Measurements from ENCODE around the gene IFNA21. TPM values are rescaled to one million over a fixed set of nuclear protein-coding genes. Genes with fewer than 3 reads are reported as not detected.
"Not testable (repeated sequence)": the region's sequence is repeated elsewhere in the genome, so short reads cannot be mapped to it uniquely, and the experiment has no call there.

The IFNA21 gene
- not detected in 2 replicates for total RNA-seq (2014; rRNA removed)
- polyA plus RNA-seq (2012), result not detected

- not testable (repeated sequence) for DNase-seq (ENCODE audit: low read depth)
Measured at GRCh38 chr9:21166560-21166959, at the start of gene IFNA21. Gene IFNA21, minus strand, starts transcription at chr9:21166660. Its CDS starts 48 bp downstream, at chr9:21166612.

GRCh38 chr9:21213411-21214326, 47.2 kb upstream of the IFNA21 start:
- DNase-seq (ENCODE audit: low read depth), result peak; percentile 19

GRCh38 chr9:21212160-21212559, 45.7 kb upstream of the IFNA21 start:
- DNase-seq (ENCODE audit: low read depth), result not testable (repeated sequence)

GRCh38 chr9:21210782-21211181, 44.3 kb upstream of the IFNA21 start:
- not testable (repeated sequence) for DNase-seq (ENCODE audit: low read depth)

GRCh38 chr9:21210311-21210710, 43.9 kb upstream of the IFNA21 start:
- no peak for DNase-seq (ENCODE audit: low read depth)

- not testable (repeated sequence) for DNase-seq (ENCODE audit: low read depth)
Measured at GRCh38 chr9:21207043-21207442, 40.6 kb upstream of the IFNA21 start, which contains the start of gene IFNA10. Gene IFNA10, minus strand, starts transcription at chr9:21207143. Its CDS starts 46 bp downstream, at chr9:21207097.

- no peak for DNase-seq (ENCODE audit: low read depth)
Measured at GRCh38 chr9:21205204-21205603, 38.7 kb upstream of the IFNA21 start.

- DNase-seq (ENCODE audit: low read depth), result not testable (repeated sequence)
Measured at GRCh38 chr9:21202105-21202504, 35.6 kb upstream of the IFNA21 start, which contains the start of gene IFNA7. Gene IFNA7, minus strand, starts transcription at chr9:21202205. Its CDS starts 40 bp downstream, at chr9:21202165.

- peak; percentile 32 for DNase-seq (ENCODE audit: low read depth)
Measured at GRCh38 chr9:21194867-21195776, 28.7 kb upstream of the IFNA21 start.

GRCh38 chr9:21187487-21187886, 21.0 kb upstream of the IFNA21 start, which contains the start of gene IFNA4:
Gene IFNA4, minus strand, starts transcription at chr9:21187587. Its CDS starts 56 bp downstream, at chr9:21187531.
- not testable (repeated sequence) for DNase-seq (ENCODE audit: low read depth)

GRCh38 chr9:21182810-21183736, 16.6 kb upstream of the IFNA21 start:
- peak; percentile 13 for DNase-seq (ENCODE audit: low read depth)

- DNase-seq (ENCODE audit: low read depth), result peak; percentile 1
Measured at GRCh38 chr9:21174671-21175070, 8.2 kb upstream of the IFNA21 start.

GRCh38 chr9:21172156-21172555, 5.7 kb upstream of the IFNA21 start:
- no peak for DNase-seq (ENCODE audit: low read depth)

GRCh38 chr9:21171351-21171750, 4.9 kb upstream of the IFNA21 start:
- no peak for DNase-seq (ENCODE audit: low read depth)

- DNase-seq (ENCODE audit: low read depth), result no peak
Measured at GRCh38 chr9:21165516-21165915, 944 bp downstream of the IFNA21 start.

- peak; percentile 59 for DNase-seq (ENCODE audit: low read depth)
Measured at GRCh38 chr9:21160178-21160577, 6.3 kb downstream of the IFNA21 start.

GRCh38 chr9:21155501-21155900, 11.0 kb downstream of the IFNA21 start:
- peak; percentile 30 for DNase-seq (ENCODE audit: low read depth)

- DNase-seq (ENCODE audit: low read depth), result peak; percentile 73
Measured at GRCh38 chr9:21154018-21154608, 12.3 kb downstream of the IFNA21 start.

GRCh38 chr9:21153336-21154017, 13.0 kb downstream of the IFNA21 start:
- peak; percentile 56 for DNase-seq (ENCODE audit: low read depth)

All from LHCN-M2 (cell line).